Aorta (tissue), 5 donors: ENCODE data around the gene NREP. TPM values are rescaled to one million over a fixed set of nuclear protein-coding genes. Genes with fewer than 3 reads are reported as not detected.

Experiments
- ATAC-seq: fragments of 200-7000 bp; cut with Tn5 transposase; one replicate; pipeline ENCODE4 v1.9.1; 2022; ENCODE audit warnings: moderate library complexity; ENCODE audit not compliant: low FRiP score
- DNase-seq, 2 donors: peaks; one replicate each; pipeline ENCODE4 v3.0.0-alpha.2; 2020
- H3K27ac ChIP-seq, 2 donors: one replicate each; pipeline ENCODE4 v1.5.1; 2013; ENCODE audit warnings: low read length in 2 of 2, mild to moderate bottlenecking in 2 of 2, moderate library complexity in 2 of 2, control low read depth in 1 of 2, inconsistent platforms in 1 of 2, low read depth in 1 of 2
- H3K27me3 ChIP-seq, 2 donors: one replicate each; pipeline ENCODE4 v1.6.1; 2013; ENCODE audit warnings: control low read depth in 1 of 2, low read length in 1 of 2, mild to moderate bottlenecking in 1 of 2, moderate library complexity in 1 of 2; ENCODE audit not compliant: insufficient read depth in 2 of 2, control insufficient read depth in 1 of 2
- H3K36me3 ChIP-seq, 2 donors: one replicate each; pipeline ENCODE4 v1.6.1; 2013; ENCODE audit warnings: control low read depth in 1 of 2, low read length in 1 of 2, mild to moderate bottlenecking in 1 of 2; ENCODE audit not compliant: insufficient read depth in 2 of 2, control insufficient read depth in 1 of 2
- H3K4me1 ChIP-seq, 2 donors: one replicate each; pipeline ENCODE4 v1.6.1; 2013; ENCODE audit warnings: low read length in 2 of 2, control low read depth in 1 of 2, mild to moderate bottlenecking in 1 of 2, moderate library complexity in 1 of 2; ENCODE audit not compliant: insufficient read depth in 2 of 2, control insufficient read depth in 1 of 2
- H3K4me3 ChIP-seq, 2 donors: one replicate each; pipeline ENCODE4 v1.5.1; 2013; ENCODE audit warnings: low read length in 2 of 2, control low read depth in 1 of 2, mild to moderate bottlenecking in 1 of 2
- H3K9me3 ChIP-seq: one replicate; pipeline ENCODE4 v1.6.1; 2013; ENCODE audit warnings: mild to moderate bottlenecking, low read length; ENCODE audit not compliant: control insufficient read depth
- WGBS, 2 donors: extraction: QIAGEN DNeasy Blood & Tissue Kit; methylation state at CpG; one replicate each; pipeline ENCODE4 v1.1.7; 2013; 5-methylcytosine and 5-hydroxymethylcytosine counted together
- intact Hi-C, 2 donors: fragments of 100-400 bp; cut with DNase I; formaldehyde crosslinking; loops; one replicate each; pipeline versions ENCODE4 v1.14.2 to v1.15.0; 2022
- polyA plus RNA-seq, 2 donors: library from polyadenylated mRNA; stranded (reverse); fragments of 200-250 nt; gene quantifications; one replicate each; pipeline ENCODE4 v1.2.3, GENCODE V29; 2013
- total RNA-seq, 2 donors: library from RNA; stranded (reverse); fragmentation: NEBNext Ultra II Directional; extraction: Animal tissue kit (Norgen Biotek cat#: 25700); gene quantifications; one replicate each; pipeline ENCODE4 v1.2.1, GENCODE V29; 2021
- donor health status: healthy with polysubstance abuse.
- donor health status: Bipolar disorder and iron deficiency.
- donor health status: DM: no; HTN: no; CAD: no.
- donor health status: DM: no; HTN: no; CAD: no.
- donor health status: DM: yes; HTN: yes; CAD: no.

The NREP gene
- total and polyA plus RNA-seq, 4 donors: 8.3 to 33.7 (median 22.2) TPM

GRCh38 chr5:111704452-111705085 lies 52.4 kb downstream of the NREP start:
- intact Hi-C loops: no loop called here
- no peaks in the 10 kb centered on the region for H3K36me3 ChIP-seq
- ATAC-seq (no peak), DNase-seq (no peak)
- H3K4me1 ChIP-seq: no peaks in the 10 kb centered on the region
- H3K4me3 ChIP-seq: no peak overlapping the region
- WGBS, 2 donors: 45 to 86% methylated on average over 2 of the region's 2 CpGs
- no peaks in the 10 kb centered on the region for H3K27me3 ChIP-seq
- H3K9me3 ChIP-seq: no peaks in the 10 kb centered on the region
- no peak overlapping the region for H3K27ac ChIP-seq

- H3K27me3 ChIP-seq: no peaks in the 10 kb centered on the region
- WGBS, 2 donors: 82 to 84% methylated on average over 3 of the region's 3 CpGs
- no peaks in the 10 kb centered on the region for H3K4me1 ChIP-seq
- H3K4me3 ChIP-seq: no peak overlapping the region
- ATAC-seq (no peak), DNase-seq (no peak)
- intact Hi-C loops: no loop called here
- no peak overlapping the region for H3K27ac ChIP-seq
- H3K36me3 ChIP-seq: no peaks in the 10 kb centered on the region
- no peaks in the 10 kb centered on the region for H3K9me3 ChIP-seq
These were observed 53.3 kb downstream of the NREP start for GRCh38 chr5:111703662-111704061.

GRCh38 chr5:111699976-111700375 lies 57.0 kb downstream of the NREP start:
- intact Hi-C loops: no loop called here

GRCh38 chr5:111699324-111699723 lies 57.7 kb downstream of the NREP start:
- H3K4me1 ChIP-seq: peaks cover 0 to 3% of the 10 kb centered on the region in 2 donors
- H3K36me3 ChIP-seq: no peaks in the 10 kb centered on the region
- intact Hi-C loops: no loop called here
- no peaks in the 10 kb centered on the region for H3K27me3 ChIP-seq
- 95 to 100% methylated on average over 1 of the region's 1 CpG for WGBS, 2 donors
- ATAC-seq: no peak
- no peaks in the 10 kb centered on the region for H3K9me3 ChIP-seq
- no peak overlapping the region for H3K4me3 ChIP-seq
- no peak overlapping the region for H3K27ac ChIP-seq
- DNase-seq: no peak

More at GRCh38 chr5:111699976-111700375, 57.0 kb downstream of the NREP start:
- no peaks in the 10 kb centered on the region for H3K36me3 ChIP-seq
- no peaks in the 10 kb centered on the region for H3K27me3 ChIP-seq
- H3K4me1 ChIP-seq: peaks cover 0 to 3% of the 10 kb centered on the region in 2 donors
- H3K4me3 ChIP-seq: no peak overlapping the region
- no peak overlapping the region for H3K27ac ChIP-seq
- DNase-seq: no peak
- ATAC-seq: no peak
- WGBS, 2 donors: 59 to 65% methylated on average over 6 of the region's 6 CpGs
- H3K9me3 ChIP-seq: no peaks in the 10 kb centered on the region

GRCh38 chr5:111697881-111698757 lies 58.9 kb downstream of the NREP start:
- H3K27ac ChIP-seq: no peak overlapping the region
- ATAC-seq: peak; percentile 62
- DNase-seq: no peak
- no peaks in the 10 kb centered on the region for H3K36me3 ChIP-seq
- intact Hi-C loops: no loop called here
- H3K4me1 ChIP-seq: peaks cover 0 to 3% of the 10 kb centered on the region in 2 donors
- no peaks in the 10 kb centered on the region for H3K9me3 ChIP-seq
- no peak overlapping the region for H3K4me3 ChIP-seq
- WGBS, 2 donors: 9 to 20% methylated on average over 6 of the region's 6 CpGs
- no peaks in the 10 kb centered on the region for H3K27me3 ChIP-seq

- Histone ChIP-seq H3K4me1 (peaks cover 0 to 3% of the 10 kb centered on the region in 2 donors), H3K4me3 (no peak overlapping the region), H3K36me3 (no peaks in the 10 kb centered on the region), H3K27ac (no peak overlapping the region), H3K27me3 (no peaks in the 10 kb centered on the region), H3K9me3 (no peaks in the 10 kb centered on the region)
- no peak for DNase-seq
- WGBS, 2 donors: 22 to 25% methylated on average over 6 of the region's 6 CpGs
- intact Hi-C loops: no loop called here
- ATAC-seq: peak; percentile 15
These were observed 59.8 kb downstream of the NREP start for GRCh38 chr5:111697215-111697614.

GRCh38 chr5:111695991-111696390 lies 61.0 kb downstream of the NREP start:
- DNase-seq (no peak), ATAC-seq (no peak)
- 96 to 98% methylated on average over 1 of the region's 1 CpG for WGBS, 2 donors
- Histone ChIP-seq H3K9me3 (no peaks in the 10 kb centered on the region), H3K4me3 (no peak overlapping the region), H3K27ac (no peak overlapping the region), H3K4me1 (peaks cover 0 to 3% of the 10 kb centered on the region in 2 donors), H3K36me3 (no peaks in the 10 kb centered on the region), H3K27me3 (no peaks in the 10 kb centered on the region)
- intact Hi-C loops: no loop called here

GRCh38 chr5:111694133-111694532 lies 62.9 kb downstream of the NREP start:
- no peak for DNase-seq
- Histone ChIP-seq H3K27ac (no peak overlapping the region), H3K9me3 (no peaks in the 10 kb centered on the region), H3K36me3 (no peaks in the 10 kb centered on the region), H3K4me3 (no peak overlapping the region), H3K27me3 (no peaks in the 10 kb centered on the region), H3K4me1 (peaks cover 0 to 3% of the 10 kb centered on the region in 2 donors)
- whole genome bisulfite sequencing, 2 donors: 91 to 94% methylated on average over 1 of the region's 1 CpG
- intact Hi-C loops: no loop called here
- peak; percentile 55 for ATAC-seq

- WGBS, 2 donors: 83% methylated on average over 2 of the region's 2 CpGs
- Histone ChIP-seq H3K4me3 (no peak overlapping the region), H3K27ac (no peak overlapping the region), H3K27me3 (no peaks in the 10 kb centered on the region), H3K4me1 (no peaks in the 10 kb centered on the region), H3K9me3 (no peaks in the 10 kb centered on the region), H3K36me3 (no peaks in the 10 kb centered on the region)
- DNase-seq: no peak
- no peak for ATAC-seq
- intact Hi-C loops: no loop called here
These were observed 65.1 kb downstream of the NREP start for GRCh38 chr5:111691914-111692313.
